Measurements from ENCODE around the gene FYCO1. TPM values are rescaled to one million over a fixed set of nuclear protein-coding genes. Genes with fewer than 3 reads are reported as not detected.

The FYCO1 gene
- total RNA-seq, 1 experiment from 2014 or later: 19.7 TPM

- peaks cover 18% of the 10 kb centered on the region for H3K36me3 ChIP-seq (ENCODE audit: low read depth)
- H3F3A ChIP-seq (ENCODE audit: insufficient read depth, low read depth): no peaks in the 10 kb centered on the region
- no peaks in the 10 kb centered on the region for H3K9me2 ChIP-seq (ENCODE audit: insufficient read depth)
- ChIA-PET CTCF (interaction anchor here (0.7 kb wide), 1 partner anchor 78 kb away, joined by 3 read pairs; no protein-coding TSS in a partner anchor), POLR2A (ENCODE audit: unreplicated experiment) (interaction anchor here (0.7 kb wide), 1 partner anchor 14 kb away, joined by 4 read pairs; no protein-coding TSS in a partner anchor)
- no peaks in the 10 kb centered on the region for H3K9me3 ChIP-seq (ENCODE audit: insufficient read depth, low read depth)
- H3K27ac ChIP-seq: no peak overlapping the region
- no peak overlapping the region for H3K4me2 ChIP-seq
- no peak for TF ChIP-seq CTCF (conservative IDR thresholded peaks at IDR 0.05)
- TF ChIP-seq EZH2 (IDR thresholded peaks at IDR 0.05; ENCODE audit: low read depth): no peak
- 0 out of 2 replicates have a peak, but pooled peaks cover 4% of the 10 kb centered on the region for H3K79me2 ChIP-seq (ENCODE audit: low read depth)
- H3K4me1 ChIP-seq (replicated peaks; ENCODE audit: insufficient read depth): peaks cover 12% of the 10 kb centered on the region
- no peaks in the 10 kb centered on the region for H3K27me3 ChIP-seq (ENCODE audit: insufficient read depth, low read depth)
- no TSS peak for BruUV-seq (replicated peaks)
- H3K4me3 ChIP-seq: no peak overlapping the region
- no peaks in the 10 kb centered on the region for H4K20me1 ChIP-seq (ENCODE audit: insufficient read depth)
- no peak for DNase-seq
- intact Hi-C loops (cut with micrococcal nuclease; ENCODE audit: unreplicated experiment): no loop called here
- no peak overlapping the region for H2AFZ ChIP-seq
Observed at GRCh38 chr3:45980819-45981218, 14.8 kb downstream of the FYCO1 start.

- CTCF ChIA-PET: interaction anchor here (0.7 kb wide), 1 partner anchor 79 kb away, joined by 3 read pairs; no protein-coding TSS in a partner anchor
- H4K20me1 ChIP-seq (ENCODE audit: insufficient read depth): no peaks in the 10 kb centered on the region
- H3K36me3 ChIP-seq (ENCODE audit: low read depth): peaks cover 19% of the 10 kb centered on the region
- BruUV-seq (replicated peaks): no TSS peak
- TF ChIP-seq CTCF (conservative IDR thresholded peaks at IDR 0.05) (no peak), EZH2 (IDR thresholded peaks at IDR 0.05; ENCODE audit: low read depth) (no peak)
- H3K4me2 ChIP-seq: no peak overlapping the region
- no peak overlapping the region for H2AFZ ChIP-seq
- no peak overlapping the region for H3K27ac ChIP-seq
- no peak overlapping the region for H3K4me3 ChIP-seq
- no peaks in the 10 kb centered on the region for H3F3A ChIP-seq (ENCODE audit: insufficient read depth, low read depth)
- H3K4me1 ChIP-seq (replicated peaks; ENCODE audit: insufficient read depth): peaks cover 10% of the 10 kb centered on the region; the same call in 1 of the 2 replicates
- H3K27me3 ChIP-seq (ENCODE audit: insufficient read depth, low read depth): no peaks in the 10 kb centered on the region
- DNase-seq: no peak
- H3K79me2 ChIP-seq (ENCODE audit: low read depth): no peaks in the 10 kb centered on the region
- intact Hi-C loops (cut with micrococcal nuclease; ENCODE audit: unreplicated experiment): no loop called here
- H3K9me3 ChIP-seq (ENCODE audit: insufficient read depth, low read depth): no peaks in the 10 kb centered on the region
- no peaks in the 10 kb centered on the region for H3K9me2 ChIP-seq (ENCODE audit: insufficient read depth)
- POLR2A ChIA-PET (ENCODE audit: unreplicated experiment): interaction anchor here (0.7 kb wide), 1 partner anchor 15 kb away, joined by 4 read pairs; no protein-coding TSS in a partner anchor
Observed at GRCh38 chr3:45980229-45980813, 15.3 kb downstream of the FYCO1 start.

- Histone ChIP-seq H3K27me3 (ENCODE audit: insufficient read depth, low read depth) (no peaks in the 10 kb centered on the region), H3K79me2 (ENCODE audit: low read depth) (no peaks in the 10 kb centered on the region), H3K27ac (no peak overlapping the region), H3K4me1 (replicated peaks; ENCODE audit: insufficient read depth) (peaks cover 10% of the 10 kb centered on the region; the same call in 1 of the 2 replicates), H3K4me3 (no peak overlapping the region), H3K4me2 (no peak overlapping the region), H3K9me2 (ENCODE audit: insufficient read depth) (no peaks in the 10 kb centered on the region), H3K9me3 (ENCODE audit: insufficient read depth, low read depth) (no peaks in the 10 kb centered on the region), H3K36me3 (ENCODE audit: low read depth) (peaks cover 22% of the 10 kb centered on the region), H3F3A (ENCODE audit: insufficient read depth, low read depth) (no peaks in the 10 kb centered on the region), H4K20me1 (ENCODE audit: insufficient read depth) (no peaks in the 10 kb centered on the region), H2AFZ (no peak overlapping the region)
- ChIA-PET POLR2A (ENCODE audit: unreplicated experiment) (no interaction called here), CTCF (interaction anchor here (0.7 kb wide), 1 partner anchor 285 kb away, joined by 4 read pairs; no protein-coding TSS in a partner anchor)
- TF ChIP-seq CTCF (conservative IDR thresholded peaks at IDR 0.05): no peak
- TF ChIP-seq EZH2 (IDR thresholded peaks at IDR 0.05; ENCODE audit: low read depth): no peak
- BruUV-seq (replicated peaks): no TSS peak
- DNase-seq: no peak
- intact Hi-C loops (cut with micrococcal nuclease; ENCODE audit: unreplicated experiment): no loop called here
Observed at GRCh38 chr3:45979378-45979777, 16.2 kb downstream of the FYCO1 start.
